GM18868 (cell line): ENCODE measurements around the gene VPS52.
"Not testable (repeated sequence)": the region's sequence is repeated elsewhere in the genome, so short reads cannot be mapped to it uniquely, and the experiment has no call there.

Experiments used
- ATAC-seq: cut with Tn5 transposase; IDR thresholded peaks from one replicate; pipeline ENCODE4 v1.9.1; 2021; ENCODE audit warnings: mild to moderate bottlenecking, moderate library complexity; ENCODE audit not compliant: unreplicated experiment

The VPS52 gene

GRCh38 chr6:33251395-33252012 lies 20.2 kb downstream of the VPS52 start:
- ATAC-seq: no peak

GRCh38 chr6:33250731-33251130 lies 20.9 kb downstream of the VPS52 start:
- no peak for ATAC-seq

DNA sequence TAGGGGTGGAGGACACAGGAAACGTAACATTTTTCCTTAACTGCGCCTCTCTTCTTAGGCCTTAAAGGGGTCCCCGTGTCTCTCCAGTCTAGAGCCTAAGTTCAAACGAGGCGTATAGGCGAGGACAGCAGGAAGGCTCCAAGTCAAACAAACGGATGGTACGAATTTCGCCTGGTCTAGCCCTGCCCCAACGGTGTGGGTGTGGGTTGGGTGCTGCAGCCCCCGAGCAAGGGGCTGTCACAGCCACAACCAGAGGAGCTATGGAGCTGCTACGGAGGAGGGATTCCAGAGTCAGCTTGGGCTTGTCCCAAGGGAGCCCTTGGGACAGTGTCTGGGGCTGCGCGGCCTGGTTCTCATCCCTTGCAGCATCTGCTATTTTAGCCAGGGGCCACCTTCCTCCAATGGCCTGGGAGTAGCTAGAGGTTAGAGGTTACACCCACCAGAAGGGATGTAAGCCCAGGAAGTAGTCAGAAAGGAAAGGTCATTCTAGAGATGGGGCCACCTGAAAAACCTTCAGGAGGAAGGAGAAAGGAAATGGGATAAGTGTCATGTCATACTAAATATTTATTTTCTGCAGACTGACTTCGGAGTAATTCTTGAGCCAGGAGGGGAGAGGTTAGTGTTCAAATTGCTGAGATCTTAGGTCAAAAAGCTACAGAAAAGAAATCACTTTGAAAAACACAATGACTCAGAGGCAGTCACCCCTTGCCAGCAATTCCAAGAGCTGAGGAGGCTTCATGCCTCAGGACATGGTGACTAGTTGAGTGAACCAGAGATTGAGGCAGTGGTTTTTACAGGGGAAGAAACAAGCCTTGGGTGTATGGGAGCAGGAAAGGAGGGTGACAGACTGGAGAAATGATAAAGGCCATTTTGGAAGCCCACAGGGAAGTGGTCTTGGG lies 21.7 kb downstream of the VPS52 start:
- no peak for ATAC-seq

DNA sequence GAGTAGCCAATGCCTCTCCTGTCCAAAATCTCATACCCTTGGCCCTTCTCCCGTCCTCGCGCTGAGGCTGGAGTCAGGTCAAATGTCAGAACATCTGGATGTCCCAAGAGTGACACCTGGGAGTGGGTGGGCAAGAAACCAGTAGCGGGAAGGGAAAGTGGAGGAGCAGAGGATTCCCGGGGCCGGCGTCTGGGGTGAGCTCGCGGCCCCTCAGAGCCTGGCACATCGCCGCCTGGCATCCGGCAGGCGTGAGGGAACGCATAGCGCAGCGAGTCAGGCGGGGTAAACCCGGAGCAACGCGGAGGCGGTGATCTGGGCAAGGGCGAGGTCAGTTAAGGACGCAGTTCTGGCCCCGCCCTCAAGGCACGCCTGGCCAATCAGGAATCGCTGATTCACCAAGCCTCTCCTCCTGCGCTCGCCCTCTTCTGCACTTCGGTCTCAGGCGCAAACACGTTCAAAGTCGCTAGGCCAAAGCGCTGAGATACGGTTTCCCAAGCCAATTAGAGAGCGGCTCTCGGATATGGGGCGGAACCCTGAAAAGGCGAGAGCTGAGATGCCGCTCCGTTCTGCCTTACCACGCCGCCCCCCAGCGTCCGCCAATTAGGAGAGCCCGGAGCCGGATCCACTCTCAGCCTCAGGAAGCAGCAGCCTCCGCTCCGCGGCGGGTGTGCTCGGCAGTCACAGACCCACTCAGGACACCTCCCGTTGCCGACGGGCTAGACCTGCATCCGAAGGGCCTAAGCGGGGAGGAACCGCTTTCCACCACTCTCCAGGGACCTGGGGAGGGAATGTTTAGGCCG lies 22.5 kb downstream of the VPS52 start:
- peak; percentile 87 for ATAC-seq

GRCh38 chr6:33248643-33248931 lies 23.1 kb downstream of the VPS52 start:
- peak; percentile 2 for ATAC-seq

DNA sequence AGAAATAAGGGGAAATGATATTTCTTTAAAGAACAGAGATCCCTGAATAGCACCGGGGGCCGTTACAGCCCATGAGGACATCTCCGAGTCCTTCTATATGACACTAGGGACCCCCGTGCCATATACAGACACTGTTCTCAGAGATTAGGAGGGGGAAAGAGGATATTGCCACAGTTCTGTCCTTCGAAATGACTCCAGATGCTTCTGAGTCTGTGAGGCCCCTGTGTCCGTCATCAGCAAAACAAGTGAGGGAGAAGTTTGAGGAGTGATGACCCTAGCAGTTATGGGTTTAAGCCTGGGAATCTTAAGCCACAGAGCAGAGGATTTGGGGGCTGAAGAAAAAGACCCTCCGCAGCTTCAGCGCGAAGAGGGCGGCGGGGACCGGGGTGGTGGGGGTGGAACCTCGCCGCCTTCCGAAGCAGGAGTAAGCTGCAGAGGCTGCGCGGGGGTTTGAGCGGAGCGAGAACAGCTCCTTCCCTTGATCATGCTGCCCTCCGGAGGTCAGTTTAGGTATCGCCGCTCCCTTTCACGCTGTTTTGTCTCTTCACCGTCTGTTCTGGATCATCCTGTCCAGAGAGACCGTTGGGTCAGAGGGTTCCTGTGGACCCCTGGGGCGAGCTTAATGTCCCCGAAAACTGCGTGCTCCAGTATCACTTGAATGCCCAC lies 23.6 kb downstream of the VPS52 start:
- ATAC-seq: peak; percentile 35

DNA sequence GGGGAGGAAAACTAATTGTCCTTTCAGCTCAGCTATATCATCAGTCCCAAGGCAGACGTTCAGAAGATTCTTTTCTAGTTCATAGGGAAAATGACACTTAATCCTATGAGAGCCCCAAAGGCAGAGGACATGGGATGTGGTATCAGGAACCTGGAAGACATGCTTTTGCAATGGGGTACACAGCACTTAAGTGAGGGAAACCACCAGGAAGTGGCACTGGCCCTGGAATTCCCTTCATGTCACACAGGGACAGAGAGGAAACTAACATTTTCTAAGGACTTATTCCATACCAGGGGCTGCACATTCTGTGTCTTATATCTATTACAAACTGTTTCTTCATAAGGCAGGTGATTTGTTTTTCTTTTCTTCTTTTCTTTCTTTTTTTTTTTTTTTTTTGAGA lies 28.2 kb downstream of the VPS52 start:
- no peak for ATAC-seq

DNA sequence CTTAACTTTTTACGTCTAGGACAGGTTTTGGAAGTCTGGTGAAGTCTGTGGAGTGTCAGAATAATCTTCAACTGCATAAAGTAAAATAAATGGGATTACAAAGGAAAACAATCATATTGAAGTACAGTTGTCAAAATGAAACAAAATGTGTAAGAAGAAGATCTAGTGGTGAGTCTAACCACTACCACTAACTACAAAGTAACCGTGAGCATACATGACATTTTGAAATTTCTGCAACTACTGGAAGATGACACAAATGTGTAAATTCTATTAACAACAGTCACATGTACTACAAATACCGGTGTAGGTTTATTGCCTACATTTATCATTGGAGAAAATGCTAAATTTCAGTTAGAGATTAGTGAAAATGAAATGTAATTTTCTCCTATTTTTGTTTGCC lies 29.7 kb downstream of the VPS52 start:
- ATAC-seq: no peak

DNA sequence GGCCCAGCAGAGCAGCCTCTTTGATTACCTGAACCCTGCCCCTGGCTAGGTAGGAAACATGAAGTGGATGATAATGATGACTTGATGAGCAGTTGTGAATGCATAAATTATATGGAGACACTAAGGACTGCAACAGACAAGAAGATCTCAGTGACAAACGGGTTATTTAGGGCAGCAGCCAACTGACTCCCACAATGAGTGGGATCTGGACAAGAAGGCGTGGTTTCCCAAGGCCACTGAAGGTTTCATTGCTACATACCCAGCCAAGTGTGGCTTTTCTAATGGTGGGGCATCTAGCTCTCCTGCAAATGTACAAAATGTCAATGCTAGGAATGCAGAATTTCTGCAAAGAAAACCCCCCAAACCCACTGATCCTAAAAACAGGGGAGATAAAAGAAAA lies 33.9 kb downstream of the VPS52 start:
- ATAC-seq: no peak

- no peak for ATAC-seq
These were observed 34.8 kb downstream of the VPS52 start for GRCh38 chr6:33236852-33237251.

DNA sequence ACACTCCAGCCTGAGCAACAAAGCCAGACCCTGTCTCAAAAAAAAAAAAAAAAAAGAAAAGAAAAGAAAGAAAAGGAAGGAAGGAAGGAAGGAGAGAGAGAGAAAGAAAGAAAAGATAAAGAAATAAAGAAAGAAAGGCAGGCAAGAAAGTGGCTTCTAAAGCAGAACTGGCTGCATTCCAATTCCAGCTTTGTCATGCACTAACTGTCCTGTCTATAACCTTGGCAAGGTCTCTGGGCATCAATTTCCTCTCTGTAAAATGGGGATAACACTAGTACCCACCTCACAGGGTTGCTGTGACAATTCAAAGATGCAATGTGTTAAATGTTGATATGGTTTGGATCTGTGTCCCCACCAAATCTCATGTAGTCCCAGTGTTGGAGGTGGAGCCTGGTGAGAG lies 35.3 kb downstream of the VPS52 start:
- no peak for ATAC-seq

DNA sequence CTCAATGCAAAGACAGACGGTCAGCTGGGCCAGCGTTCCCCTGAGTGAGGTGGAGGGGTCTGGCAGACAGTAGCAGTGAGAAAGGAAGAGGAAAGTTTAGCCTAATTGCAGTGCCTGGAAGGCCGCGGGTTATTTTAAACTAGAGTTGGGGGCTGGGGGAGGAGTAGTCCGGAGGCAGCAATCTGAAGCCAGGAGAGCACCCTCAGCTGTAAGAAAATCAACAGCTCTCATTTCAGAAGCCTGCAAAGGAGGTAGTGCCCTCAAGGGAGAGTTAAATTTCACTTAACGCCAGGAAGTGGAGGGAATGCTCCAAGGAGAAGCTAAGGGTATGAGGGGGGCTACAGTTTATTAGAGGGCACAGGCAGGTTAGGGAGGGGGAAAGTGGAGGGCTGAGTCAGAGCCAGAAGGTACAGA lies 36.4 kb downstream of the VPS52 start:
- no peak for ATAC-seq

DNA sequence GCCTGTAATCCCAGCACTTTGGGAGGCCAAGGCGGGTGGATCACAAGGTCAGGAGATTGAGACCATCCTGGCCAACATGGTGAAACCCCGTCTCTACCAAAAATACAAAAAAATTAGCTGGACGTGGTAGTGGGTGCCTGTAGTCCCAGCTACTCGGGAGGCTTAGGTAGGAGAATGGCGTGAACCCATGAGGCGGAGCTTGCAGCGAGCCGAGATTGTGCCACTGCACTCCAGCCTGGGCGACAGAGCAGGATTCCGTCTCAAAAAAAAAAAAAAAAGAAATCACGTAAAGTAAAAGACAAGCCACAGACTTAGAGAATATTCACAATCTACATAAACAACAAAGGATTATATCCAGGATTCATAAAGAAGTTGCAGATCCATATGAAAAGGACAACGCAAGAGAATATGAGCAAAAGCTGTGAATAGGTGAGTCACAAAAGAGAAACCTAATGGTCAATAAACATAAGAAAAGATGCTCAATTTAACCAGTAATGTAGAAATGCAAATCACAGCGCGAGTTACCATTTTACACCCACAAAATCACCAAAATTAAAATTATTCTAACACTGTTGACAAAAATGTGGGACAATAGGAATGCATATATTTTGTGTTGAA lies 45.1 kb downstream of the VPS52 start:
- ATAC-seq: not testable (repeated sequence)

DNA sequence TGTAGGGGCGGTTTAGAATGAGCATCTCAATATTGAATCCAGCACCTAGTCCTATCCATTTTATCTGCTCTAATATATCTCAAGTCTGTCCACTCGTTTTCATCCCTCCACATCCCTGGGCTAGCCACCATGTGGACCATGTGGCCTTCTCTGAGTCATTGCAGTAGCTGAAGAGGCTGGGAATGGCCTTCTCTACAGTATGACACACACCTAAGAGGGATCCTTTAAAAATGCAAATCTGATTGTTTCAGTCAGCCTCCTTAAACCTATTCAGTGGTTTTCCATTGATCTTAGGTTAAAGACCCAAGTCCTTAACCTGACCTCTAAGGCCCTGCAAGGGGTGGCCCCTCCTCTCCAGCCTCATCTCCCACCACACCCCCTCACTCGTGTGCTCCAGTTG lies 54.0 kb downstream of the VPS52 start:
- ATAC-seq: no peak

- ATAC-seq: no peak
These were observed 54.4 kb downstream of the VPS52 start for GRCh38 chr6:33217246-33217645.

DNA sequence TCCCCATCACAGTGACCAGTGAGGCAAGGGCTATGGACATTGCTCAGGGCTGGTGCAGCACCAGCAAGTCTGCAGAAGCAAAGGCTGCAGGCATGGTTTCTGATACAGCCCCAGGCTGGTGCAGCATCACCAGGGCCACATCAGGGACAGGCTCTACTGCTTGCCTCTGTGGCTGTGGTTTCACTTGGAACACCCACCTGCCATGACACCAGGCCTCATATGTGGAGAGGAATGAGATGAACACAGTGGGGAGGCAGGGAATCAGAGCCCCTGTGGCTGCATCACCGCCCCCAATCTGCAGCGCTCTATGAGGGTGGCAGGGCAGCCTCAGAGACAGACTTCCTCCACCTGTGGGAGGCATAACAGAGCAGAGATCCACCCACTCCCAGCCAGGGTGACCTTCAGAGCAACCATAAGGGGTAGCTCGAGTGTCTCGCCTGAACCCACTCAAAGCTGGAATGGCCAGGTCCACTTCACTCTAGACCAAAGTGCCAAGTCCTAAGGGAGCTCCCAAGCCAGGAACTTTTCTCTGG lies 55.5 kb downstream of the VPS52 start:
- no peak for ATAC-seq

GRCh38 chr6:33215271-33216116 lies 56.2 kb downstream of the VPS52 start:
- ATAC-seq: no peak

DNA sequence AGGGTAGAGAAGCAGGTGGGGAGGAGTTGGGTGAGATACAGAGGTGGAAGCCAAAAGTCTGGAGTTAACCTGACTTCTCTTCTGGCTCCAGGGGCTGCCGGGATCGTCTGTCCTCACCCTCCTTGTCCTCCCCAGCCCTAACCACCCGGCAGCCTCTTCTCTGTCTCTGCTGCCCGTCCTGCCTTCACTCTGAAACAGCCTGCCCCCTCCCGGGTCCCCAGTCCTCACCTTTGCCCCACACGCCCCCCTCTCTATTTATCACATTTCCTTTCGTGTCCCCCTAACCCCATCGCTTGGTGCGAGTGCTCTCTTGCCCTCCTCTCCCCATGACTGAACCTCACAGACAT lies 57.7 kb downstream of the VPS52 start:
- no peak for ATAC-seq

DNA sequence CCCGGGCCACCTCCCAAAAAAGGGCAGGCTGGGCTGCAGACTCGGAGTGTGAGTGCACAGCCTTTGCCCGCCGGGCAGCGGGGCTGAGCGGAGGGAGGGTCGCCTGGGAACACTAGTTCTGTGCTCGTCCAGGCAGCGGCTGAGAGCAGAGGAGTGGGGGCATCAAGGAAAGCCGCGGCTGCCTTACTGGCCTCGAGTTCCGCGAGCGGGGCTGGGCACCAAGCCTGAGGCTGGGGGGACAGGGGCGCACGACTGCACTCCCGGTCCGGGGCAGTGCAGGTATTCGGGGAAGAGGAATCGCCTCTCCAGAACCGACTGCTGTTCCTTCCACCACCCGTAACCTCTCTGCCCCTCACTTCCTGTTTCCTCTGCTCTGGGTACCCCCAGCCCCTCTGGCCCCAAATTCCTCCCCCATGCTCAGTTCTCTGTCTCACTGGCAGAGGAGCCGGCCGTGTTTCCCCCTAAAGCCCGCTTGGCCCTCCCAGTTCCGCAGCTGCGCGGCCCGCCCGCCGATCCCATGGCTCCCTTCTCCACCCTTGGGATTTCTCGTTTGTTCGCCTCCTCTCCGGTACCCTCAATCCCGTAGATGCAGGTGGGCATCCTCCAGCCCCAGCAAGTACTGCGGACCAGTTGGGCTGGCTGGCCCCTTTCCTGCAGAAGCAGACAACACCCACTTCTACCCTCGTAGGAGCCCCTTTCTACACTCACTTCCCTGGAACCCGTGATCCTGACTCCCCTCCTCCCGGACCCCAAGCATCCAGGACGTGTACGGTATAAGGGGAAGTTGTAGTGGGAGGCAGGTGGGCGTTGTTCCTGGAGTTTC lies 58.3 kb downstream of the VPS52 start:
- ATAC-seq: no peak
